HG03439 (cell line): ENCODE measurements around the gene CTSL.
"Not testable (repeated sequence)": the region's sequence is repeated elsewhere in the genome, so short reads cannot be mapped to it uniquely, and the experiment has no call there.

Experiments used
- ATAC-seq: cut with Tn5 transposase; IDR thresholded peaks from one replicate; pipeline ENCODE4 v1.9.1; 2021; ENCODE audit warnings: mild to moderate bottlenecking, moderate library complexity; ENCODE audit not compliant: unreplicated experiment

Gene CTSL

DNA sequence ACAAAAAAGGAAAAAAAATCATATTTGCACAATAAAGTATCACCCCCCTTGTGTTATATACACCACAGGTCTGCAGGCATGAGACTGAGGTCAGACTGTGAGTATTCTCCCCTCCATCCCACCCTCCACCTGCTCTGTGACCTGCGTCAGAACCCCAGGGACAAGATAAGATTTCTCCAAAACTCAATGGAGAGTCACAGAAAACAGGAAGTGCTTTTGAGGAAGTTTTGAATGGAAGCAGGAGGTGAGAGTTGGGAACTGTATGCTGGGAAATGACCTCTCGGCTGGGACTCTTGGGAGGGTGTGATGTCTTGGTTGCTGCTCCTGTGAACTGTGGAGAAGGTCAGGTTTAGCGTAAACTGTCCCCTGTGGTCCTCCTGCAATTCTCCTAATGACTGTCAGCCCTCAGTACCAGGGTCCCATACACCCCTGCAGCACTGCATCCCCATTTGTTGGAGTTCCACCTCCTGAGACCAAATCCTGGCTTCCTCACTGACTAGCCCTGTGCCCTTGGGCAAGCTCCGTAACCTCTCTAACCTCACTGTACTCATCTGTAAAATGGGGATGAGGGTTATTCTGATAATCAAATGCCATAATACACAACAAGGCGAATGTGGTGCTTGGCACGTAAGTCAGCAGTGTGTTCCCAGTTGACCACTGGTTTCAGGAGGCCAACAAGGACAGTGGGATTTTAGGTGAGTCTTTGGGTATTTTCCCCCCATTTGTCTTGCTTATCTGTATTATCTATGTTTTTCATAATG, 6.9 kb upstream of the CTSL start:
- no peak for ATAC-seq

DNA sequence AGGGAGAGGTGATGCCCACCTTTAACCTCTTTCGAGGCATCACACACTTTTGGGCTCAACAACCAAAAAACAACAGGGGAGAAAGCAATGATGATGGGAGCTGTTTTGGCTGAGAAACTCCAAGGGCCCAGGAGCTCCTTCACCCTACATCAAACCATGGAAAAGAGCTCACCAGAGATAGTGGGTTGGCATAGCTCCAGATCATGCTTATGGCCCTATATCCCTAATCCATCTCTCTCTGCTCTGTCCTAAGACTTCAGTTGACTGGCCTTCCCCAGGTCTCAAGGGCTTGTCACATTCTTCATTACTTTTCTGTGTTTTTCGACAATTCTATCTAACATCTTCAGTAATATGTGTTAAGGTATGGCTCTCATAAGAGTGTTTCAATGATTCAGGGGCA, 5.7 kb upstream of the CTSL start:
- ATAC-seq, result no peak

DNA sequence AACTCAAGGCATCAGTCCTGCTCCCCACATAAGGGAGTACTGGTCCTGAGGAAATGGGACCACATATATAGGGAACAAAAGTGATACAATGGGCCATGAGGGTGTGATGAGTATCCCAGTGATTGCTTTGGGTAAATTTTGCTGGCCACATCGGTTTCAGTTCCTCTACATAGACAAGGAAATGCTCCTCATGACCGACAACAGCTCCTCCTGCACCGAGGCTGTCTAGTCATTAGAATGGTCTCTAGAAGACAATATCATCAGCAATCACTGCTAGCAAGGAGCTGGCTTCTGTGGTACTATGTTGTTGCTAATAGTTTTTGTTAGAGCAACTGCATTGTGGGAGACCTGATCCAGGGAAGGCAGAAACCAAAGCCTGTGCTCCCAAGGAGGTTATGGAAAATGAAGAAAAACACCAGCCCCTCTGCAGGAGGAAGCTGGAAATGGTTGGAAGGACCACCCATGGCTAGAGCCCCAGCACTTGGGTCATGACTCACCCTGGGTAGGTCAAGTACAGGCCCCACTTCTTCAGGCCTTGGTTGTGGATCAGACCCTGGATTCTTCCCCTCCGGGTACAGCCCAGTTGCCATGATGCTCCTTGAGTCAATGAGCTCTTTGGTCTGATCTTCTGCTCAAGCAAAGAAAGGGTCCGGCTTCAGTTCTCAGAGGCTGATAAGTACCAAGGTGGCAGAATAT, 3.4 kb upstream of the CTSL start:
- ATAC-seq, result no peak

DNA sequence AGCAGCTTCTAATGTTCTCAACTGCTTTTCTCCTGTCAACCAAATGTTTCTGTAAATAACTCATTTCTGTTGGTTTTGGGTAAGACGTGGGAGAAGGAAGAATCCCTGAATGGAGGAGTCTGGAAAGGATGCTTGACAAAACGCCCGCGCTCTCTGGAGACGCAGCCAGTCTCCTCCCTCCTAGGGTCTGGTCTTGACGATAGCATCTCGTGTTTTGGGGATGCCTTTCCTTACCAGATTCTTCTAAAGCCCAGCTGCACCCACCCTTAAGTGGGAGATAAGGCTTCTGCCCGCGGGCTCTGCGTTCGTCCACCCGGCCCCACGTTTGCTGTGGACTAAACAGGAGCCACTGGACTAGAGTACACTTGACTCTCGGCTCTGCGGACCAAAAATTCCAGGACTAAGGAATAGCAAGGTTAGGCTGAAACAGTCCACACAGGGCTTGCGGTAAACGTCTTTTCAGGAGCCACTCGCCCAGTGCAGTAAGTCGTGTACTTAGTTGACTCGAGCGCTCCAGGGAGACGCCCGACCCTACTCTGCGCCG, 491 bp upstream of the CTSL start:
- no peak for ATAC-seq

DNA sequence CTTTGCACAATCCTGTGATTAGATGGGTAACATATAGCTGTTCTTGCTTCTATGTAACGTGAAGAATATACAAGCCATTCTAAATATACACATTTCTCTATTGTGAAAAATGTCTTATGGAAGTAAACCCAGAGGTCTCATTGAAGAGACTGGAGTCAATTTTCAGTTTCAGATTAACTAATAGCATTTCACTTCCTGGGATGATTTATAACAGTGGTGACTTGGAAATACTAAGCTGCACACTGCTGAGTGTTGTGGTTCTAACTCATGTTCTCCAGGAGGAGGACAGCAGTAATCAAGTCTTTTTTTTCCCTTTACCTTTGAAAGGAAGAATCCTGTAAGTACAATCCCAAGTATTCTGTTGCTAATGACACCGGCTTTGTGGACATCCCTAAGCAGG, 3.3 kb downstream of the CTSL start:
- no peak for ATAC-seq

DNA sequence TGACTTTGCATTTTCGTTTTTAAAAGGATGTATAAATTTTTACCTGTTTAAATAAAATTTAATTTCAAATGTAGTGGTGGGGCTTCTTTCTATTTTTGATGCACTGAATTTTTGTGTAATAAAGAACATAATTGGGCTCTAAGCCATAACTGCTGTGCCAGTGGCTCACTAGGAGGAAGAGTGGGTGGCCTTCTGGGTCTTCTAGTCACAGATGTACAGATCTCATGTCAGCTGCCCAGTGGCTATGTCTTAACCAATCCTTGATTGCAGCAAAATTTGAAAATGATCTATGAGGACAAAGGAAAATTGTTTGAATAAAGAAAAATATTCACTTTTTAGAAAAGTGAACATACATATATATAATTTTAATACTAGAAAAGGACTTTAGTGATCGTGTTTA, 5.4 kb downstream of the CTSL start:
- ATAC-seq, result no peak

DNA sequence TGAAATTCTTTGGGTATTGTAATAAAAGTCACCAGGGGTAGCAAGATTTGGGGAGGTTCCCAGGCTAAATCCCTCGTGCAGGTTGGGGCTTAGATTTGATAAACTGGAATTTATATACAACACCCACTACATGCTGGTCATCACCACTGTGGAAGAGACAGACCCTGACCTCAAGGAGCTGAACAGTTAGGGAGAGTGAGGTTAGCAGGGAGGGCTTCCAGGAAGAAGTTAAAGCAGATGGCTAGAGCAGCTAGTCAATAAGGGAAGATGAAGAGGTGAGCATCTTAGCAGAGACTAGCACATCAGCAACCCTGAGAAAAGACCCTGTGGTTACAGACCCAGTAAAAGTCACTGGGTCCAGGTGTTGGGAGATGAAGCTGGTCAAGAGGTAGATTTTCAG, 6.4 kb downstream of the CTSL start:
- no peak for ATAC-seq

DNA sequence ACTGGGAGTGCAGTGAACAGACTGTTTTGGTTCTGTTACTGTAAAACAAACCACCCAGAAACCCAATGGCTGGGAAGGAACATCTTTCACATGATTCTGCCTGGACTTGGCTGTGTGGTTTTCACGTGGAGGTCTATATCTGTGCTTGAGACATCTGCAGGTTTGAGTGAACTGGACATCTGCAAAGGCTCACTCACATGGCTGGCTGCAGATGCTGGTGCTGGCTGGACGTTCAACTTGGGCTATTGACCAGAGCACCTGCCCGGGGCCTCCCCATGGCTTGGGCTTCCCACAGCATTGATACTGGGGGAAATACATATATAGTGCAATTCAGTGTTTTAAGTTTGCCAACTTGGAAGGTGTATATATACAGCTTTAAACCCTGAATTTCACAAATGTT, 6.8 kb downstream of the CTSL start:
- no peak for ATAC-seq

DNA sequence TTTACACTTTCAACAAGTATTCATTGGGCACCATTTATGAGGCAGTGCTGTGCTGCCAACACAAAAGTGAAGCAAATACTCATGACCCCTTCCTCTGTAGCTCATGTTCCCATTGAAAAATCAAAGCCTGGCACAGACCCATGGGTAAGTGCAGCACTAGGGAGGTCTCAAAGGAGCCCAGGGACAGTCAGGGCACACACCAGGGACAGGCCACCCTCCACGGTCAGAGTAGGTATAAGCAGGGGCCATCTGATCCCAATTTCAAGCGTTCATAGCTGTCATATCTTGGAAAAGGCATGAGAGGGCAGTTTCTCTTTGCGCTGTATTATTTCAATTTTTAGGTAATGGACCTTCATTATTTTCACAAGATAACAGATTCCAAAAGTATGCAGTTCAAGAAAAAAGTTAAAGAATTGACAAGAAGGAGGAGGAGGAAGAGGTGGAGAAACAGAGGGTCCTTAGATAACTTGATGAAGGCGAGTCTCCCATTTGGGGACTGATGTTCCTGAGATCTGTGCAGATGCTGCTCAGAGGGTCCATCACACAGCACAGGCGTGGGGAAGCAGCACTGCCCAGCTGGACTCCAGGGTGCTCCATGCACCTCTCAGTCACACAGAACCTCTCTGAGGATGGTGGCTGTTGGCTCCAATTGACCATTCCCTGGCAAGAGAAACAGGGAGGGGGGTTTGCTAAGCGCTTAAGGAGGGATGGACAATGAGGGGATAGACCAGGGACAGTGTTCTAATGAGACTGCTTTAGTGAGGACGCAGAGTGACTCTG, 7.5 kb downstream of the CTSL start:
- no peak for ATAC-seq

DNA sequence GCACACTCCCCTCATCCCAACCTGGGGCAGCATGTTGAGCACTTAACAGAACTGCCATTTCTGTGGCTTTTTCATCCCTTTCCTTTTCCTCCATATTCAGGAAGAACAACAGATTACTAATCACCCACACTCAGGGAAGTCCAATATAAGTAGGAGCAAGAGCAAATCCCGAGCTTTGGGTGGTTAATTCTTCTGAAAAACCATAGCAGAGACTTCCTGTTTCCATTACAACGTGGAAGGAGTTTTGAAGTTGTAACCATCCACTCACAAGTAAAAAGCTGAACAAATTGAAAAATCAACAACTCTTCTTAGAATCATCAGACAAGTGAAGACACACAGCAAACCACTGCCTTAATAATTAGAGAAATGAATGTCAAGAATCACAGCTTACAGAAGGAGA, 8.2 kb downstream of the CTSL start:
- ATAC-seq, result no peak

DNA sequence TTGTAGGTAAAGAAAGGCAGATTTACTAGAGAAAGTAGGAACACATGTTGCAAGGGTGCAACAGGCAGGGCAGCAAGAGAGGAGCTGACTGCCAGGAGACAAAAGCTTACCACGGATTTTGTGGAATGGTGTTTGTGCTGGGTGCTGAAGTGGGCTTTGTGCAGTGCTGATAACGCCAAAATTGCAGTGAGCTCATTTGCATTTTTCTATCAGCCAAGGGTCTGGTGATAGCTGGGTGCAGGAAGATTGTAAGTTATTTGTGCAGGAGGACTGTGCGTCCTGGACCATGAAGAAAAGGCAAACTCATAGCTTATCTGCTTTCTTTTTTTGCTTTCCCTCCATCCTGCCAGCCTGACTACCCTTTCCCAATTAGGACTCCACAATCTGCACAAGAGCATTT, 13.6 kb downstream of the CTSL start:
- ATAC-seq, result no peak

DNA sequence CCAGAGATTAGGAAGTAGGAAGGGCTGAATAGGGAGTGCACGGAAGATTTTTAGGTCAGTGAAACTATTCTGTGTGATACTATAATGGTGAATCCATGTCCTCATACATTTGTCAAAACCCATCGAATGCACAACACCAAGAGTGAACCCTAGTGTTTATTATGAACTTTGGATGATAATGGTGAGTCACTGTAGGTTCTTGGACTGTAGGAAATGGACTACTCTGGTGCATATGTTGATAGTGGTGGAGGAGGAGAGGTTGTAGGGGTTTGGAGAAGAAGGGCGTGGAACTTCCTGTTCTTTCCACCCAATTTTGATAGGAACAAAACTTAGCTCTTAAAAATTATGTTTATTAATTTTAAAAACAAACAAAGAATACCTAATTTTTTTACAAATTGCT, 14.3 kb downstream of the CTSL start:
- no peak for ATAC-seq

DNA sequence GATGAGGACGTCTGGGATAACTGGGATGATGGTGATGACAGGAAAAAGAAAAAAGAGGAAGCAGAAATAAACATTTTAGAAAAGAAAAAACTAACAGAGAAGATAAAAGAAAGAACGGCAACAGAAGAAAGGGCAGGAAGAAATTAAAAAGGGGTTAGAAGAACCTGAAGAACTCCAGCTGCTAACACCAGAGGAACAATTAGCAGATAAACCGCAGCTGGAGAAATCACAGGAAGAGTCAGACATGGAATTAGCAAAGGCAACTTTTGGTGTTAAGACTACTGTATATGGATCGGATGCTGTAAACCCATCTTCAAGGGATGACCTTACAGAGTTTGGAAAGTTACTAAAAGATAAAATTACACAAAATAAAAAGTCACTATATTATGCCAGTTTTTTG, 15.4 kb downstream of the CTSL start:
- ATAC-seq, result no peak

DNA sequence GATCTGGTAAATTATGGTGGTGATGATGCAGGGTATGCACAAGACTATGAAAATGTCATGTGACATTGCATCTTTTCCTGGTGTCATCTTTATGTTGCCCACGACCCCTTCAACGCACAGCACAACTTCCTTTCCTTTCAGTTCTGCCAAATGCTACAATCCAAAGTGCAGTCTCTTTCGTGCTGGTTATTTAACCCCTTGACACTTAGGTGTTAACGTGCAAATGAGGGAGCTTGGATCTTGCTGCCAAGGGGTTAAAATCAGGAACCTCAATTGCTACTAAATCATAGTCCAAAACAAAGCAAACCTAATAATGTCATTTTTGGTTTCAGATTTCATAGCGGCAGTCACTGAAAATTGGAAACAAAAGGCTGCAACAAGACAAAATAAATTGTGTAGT, 16.0 kb downstream of the CTSL start:
- ATAC-seq, result no peak

DNA sequence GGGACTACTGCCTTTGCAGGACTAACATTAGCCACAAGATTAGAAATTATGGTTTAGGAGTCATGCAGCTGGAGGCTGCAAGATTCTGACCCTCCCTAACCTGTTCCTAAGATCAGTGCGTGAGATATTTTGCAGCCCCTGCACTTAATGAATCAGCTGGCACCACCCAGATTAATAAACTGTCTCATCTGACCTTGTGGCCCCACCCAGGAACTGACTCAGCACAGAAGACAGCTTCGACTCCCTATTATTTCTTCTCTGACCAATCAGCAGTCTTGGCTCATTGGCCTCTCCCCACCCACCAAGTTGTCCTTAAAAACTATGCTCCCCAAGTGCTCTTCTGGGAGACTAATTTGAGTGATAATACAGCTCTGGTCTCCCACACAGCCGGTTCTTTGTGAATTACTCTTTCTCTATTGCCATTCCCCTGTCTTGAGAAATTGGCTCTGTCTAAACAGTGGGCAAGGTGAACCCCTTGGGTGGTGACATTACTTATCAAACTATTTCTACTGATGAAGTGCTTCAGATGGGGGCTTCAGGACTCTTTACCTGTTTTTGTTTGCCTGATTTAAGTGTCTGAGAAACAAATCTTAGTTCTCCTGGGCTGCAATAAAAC, 17.0 kb downstream of the CTSL start:
- ATAC-seq, result no peak

DNA sequence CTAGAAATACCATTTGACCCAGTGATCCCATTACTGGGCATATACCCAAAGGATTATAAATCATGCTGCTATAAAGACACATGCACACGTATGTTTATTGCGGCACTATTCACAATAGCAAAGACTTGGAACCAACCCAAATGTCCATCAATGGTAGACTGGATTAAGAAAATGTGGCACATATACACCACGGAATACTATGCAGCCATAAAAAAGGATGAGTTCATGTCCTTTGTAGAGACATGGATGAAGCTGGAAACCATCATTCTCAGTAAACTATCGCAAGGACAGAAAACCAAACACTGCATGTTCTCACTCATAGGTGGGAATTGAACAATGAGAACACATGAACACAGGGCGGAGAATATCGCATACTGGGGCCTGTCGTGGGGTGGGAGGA, 18.3 kb downstream of the CTSL start:
- ATAC-seq, result not testable (repeated sequence)

DNA sequence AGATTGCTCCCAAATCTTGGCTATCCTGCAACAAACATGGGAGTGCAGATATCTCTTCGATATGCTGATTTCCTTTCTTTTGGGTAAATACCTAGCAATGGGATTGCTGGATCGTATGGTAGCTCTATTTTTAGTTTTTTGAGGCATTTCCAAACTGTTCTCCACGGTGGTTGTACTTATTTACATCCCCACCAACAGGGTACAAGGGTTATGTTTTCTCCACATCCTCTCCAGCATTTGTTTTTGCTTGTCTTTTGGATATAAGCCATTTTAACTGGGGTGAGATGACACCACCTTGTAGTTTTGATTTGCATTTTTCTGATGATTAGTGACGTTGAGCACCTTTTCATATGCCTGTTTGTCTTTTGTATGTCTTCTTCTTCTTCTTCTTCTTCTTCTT, 20.3 kb downstream of the CTSL start:
- ATAC-seq, result no peak

DNA sequence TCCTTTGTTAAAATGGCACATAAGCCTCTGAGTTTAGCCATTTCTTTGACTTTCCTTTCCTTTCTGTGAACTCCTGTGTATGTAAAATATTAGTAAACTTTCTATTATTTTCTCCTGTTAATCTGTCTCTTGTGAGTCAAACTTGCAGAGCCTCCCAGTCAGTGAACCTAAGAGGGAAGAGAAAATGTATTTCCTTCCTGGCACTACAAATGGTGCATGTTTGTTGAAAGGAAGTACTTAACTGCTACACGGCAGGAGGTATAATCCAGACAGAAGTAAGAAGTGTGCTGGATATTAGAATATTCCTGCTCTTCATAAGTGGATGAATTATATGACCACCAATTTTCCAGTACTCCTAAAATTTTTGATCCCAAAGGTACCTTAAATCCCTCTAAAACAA, 23.0 kb downstream of the CTSL start:
- ATAC-seq, result no peak

DNA sequence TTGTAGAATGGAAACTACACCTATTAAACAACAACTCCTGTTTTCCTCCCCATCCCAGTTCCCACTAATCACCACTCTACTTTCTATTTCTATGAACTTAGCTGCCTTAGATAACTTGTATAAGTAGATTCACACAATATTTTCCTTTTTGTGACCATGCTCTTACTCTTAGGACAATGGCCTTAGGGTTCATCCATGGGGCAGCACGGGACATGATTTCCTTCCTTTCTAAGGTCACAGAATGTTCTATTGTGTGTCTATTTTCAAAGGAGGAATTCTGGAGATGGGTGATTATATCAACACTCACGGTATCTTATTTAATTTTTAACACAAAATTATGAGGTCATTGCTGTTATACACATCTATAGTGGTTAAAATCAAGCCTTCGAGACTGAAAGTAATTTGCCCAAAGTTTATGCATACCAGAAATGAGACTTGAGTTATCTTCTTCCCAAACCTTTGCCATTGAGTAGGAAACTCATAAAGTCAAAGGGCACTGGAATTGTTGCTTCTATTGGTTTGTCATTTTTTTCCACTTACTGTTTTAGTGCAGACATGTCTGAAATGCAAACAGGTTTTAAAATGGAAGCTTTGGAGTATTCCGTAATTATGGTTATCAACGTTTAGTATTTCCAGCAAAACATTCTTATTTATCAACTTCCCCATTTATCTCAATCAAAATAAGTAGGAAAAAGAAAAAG, 23.6 kb downstream of the CTSL start:
- no peak for ATAC-seq

DNA sequence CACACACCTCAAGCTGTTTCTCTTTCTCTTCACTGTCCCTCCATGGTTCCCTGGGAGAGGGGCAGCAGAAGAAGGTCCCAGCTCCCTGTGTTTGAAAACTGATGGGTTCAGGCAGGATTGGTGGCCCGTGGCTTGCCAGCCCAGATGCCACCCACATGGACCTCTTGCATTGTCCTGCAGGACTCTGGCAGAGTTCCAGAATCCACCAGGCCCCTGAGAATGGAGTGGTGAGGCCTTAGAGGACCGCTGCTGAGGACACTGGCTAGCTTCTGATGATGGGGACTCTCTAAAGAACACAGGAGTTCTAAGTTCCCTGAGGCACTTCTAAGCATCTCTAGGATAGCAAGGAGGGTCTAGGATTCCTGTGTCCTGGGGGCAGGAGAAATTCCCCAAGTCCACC, 24.8 kb downstream of the CTSL start:
- ATAC-seq, result no peak

DNA sequence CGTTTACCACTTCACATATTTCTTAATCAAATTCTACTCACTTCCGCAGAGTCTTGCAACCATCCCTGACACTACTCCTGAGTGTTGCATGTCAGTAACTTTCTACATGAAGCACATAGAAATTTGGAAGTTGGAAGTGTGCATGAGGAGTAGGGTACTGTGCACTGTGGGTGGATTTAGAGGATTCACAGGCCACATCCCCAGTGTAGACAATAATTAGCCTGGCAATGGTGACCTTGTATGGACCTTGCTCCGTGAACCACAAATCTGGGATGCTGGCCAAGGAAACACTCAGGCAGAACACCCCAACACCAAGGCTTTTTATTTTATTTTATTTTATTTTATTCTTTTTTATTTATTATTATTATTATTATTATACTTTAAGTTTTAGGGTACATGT, 25.5 kb downstream of the CTSL start:
- ATAC-seq, result no peak
